ENCODE measurements around the gene AFF3.

DNA sequence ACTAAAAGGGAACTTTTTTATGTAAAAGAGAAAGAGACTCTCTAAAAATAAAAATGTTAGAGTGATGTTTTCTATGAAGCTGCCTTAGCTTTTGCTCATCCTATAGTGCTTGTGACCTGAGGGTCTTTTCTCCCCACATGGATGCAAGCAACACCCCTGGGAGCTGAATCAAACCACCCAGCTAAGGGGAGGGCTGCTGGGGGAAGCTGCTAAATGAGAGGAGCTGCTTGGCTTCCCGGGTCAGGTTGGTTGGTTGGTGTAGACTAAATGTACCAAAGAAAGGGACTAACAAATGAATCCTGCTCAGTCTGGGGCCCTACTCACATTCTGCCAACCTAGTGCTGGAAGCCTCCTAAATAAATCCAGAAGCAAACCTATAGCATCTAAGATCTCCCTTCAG is 35.0 kb downstream of the AFF3 start:
- TF ChIP-seq, protein P1, sequence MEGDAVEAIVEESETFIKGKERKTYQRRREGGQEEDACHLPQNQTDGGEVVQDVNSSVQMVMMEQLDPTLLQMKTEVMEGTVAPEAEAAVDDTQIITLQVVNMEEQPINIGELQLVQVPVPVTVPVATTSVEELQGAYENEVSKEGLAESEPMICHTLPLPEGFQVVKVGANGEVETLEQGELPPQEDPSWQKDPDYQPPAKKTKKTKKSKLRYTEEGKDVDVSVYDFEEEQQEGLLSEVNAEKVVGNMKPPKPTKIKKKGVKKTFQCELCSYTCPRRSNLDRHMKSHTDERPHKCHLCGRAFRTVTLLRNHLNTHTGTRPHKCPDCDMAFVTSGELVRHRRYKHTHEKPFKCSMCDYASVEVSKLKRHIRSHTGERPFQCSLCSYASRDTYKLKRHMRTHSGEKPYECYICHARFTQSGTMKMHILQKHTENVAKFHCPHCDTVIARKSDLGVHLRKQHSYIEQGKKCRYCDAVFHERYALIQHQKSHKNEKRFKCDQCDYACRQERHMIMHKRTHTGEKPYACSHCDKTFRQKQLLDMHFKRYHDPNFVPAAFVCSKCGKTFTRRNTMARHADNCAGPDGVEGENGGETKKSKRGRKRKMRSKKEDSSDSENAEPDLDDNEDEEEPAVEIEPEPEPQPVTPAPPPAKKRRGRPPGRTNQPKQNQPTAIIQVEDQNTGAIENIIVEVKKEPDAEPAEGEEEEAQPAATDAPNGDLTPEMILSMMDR (IDR thresholded peaks at IDR 0.05; ENCODE audit: low read length) = no peak
- TF ChIP-seq EZH2 (IDR thresholded peaks at IDR 0.05; ENCODE audit: borderline replicate concordance, low read length) = no peak

All from OCI-LY1 (cell line).